HuH-7.5 (cell line): ENCODE measurements around the gene DDX1.
"Not testable (repeated sequence)": the region's sequence is repeated elsewhere in the genome, so short reads cannot be mapped to it uniquely, and the experiment has no call there.

Experiments used
- DNase-seq: peaks from one replicate; pipeline ENCODE4 v3.0.0; 2011; ENCODE audit warnings: low spot score

Gene DDX1

DNA sequence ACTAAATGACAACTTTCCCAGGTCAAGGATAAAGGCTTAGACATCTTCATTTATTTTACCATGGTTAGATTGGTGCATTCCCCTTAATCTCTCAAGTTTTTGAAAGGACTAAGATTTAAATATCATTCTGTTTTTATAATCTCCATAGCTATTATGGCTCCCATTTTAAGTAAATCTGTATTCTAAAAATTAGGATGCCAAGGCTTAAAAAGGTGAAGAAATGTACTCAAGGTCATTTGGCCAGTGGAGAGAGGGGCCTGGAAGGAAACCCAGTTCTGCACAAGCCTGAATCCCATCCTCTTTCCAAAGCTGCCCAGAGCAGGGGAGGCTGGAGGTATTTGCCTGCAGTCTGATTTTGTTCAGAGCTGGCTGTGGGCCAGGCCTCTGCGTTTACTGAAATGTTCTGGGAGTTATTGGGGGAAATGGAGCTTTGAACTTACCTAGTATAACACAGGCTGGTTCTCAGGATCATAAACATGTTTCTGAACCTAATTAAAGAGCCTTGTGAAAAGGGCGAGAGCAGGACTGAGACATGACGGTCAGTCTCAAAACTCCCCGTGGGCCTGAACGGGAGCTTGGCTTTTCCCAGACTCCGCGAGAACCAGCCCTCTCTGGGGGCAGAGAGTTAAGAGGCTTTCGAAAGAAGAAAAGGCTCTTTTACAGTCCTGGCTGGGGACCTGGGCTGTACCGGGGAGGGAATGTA is 85.6 kb downstream of the DDX1 start:
- peak; percentile 60 for DNase-seq

GRCh38 chr2:15678346-15678745 is 86.7 kb downstream of the DDX1 start:
- DNase-seq, result no peak

- no peak for DNase-seq
Measured at GRCh38 chr2:15678909-15679308, 87.2 kb downstream of the DDX1 start.

DNA sequence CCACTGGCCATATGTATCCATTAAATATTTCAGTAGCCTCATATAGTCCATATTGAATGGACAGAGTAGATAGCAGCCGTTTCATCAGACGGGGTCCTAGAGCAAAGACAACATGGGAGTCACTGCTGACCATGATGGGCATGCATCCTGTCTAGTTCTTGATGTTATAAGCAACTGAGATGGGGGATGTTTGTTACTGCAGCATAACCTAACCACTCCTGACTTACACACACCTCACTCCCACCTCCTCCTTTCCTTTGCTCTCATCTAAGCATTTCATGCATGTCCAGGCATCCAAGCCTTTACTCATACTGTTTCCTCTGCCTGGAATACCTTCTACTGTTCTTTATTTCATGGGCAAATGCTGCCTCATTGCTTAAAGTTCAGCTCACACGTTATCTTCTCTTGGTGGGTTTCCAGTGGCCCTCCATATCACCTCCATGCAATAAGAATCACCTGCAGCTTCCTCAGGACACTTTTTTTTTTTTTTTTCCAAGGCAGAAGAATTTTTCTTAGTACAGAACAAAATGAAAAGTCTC is 87.8 kb downstream of the DDX1 start:
- no peak for DNase-seq

DNA sequence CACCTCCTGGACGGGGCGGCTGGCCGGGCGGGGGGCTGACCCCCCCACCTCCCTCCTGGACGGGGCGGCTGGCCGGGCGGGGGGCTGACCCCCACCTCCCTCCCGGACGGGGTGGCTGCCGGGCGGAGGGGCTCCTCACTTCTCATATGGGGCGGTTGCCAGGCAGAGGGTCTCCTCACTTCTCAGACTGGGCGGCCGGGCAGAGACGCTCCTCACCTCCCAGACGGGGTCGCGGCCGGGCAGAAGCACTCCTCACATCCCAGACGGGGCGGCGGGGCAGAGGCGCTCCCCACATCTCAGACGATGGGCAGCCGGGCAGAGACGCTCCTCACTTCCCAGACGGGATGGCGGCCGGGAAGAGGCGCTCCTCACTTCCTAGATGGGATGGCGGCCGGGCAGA is 88.5 kb downstream of the DDX1 start:
- DNase-seq, result not testable (repeated sequence)
